SK-N-SH treated with all-trans-retinoic acid at 6 μM for 48 hours (cell line): Measurements from ENCODE around the gene PPP2R2C.

ENCODE experiments used
- ARNTL ChIP-seq: fragments of 450-650 bp; formaldehyde crosslinking; IDR thresholded peaks from 2 replicates; pipeline ENCODE4 v1.5.0; 2020; ENCODE audit warnings: low read depth, mild to moderate bottlenecking, moderate library complexity, borderline replicate concordance
- CREB5 ChIP-seq: fragments of 250-450 bp; sonication (Bioruptor Pico); IDR thresholded peaks from 2 replicates; pipeline ENCODE4 v1.5.1; 2020; ENCODE audit warnings: low read depth, mild to moderate bottlenecking, moderate library complexity
- CSRNP3 ChIP-seq: fragments of 250-450 bp; sonication (Bioruptor Pico); IDR thresholded peaks from 2 replicates; pipeline ENCODE4 v1.5.1; 2021; ENCODE audit warnings: mild to moderate bottlenecking, moderate library complexity
- ISL1 ChIP-seq: fragments of 250-450 bp; sonication (Bioruptor Pico); IDR thresholded peaks from 2 replicates; pipeline ENCODE4 v2.1.2; 2022; ENCODE audit warnings: mild to moderate bottlenecking, moderate library complexity
- OSR1 ChIP-seq: fragments of 250-450 bp; sonication (Bioruptor Pico); IDR thresholded peaks from 2 replicates; pipeline ENCODE4 v1.8.0; 2022; ENCODE audit warnings: moderate library complexity, mild to moderate bottlenecking, inconsistent platforms
- PATZ1 ChIP-seq: fragments of 250-450 bp; sonication (Bioruptor Pico); IDR thresholded peaks from 2 replicates; pipeline ENCODE4 v1.8.0; 2020; ENCODE audit warnings: mild to moderate bottlenecking, moderate library complexity, borderline replicate concordance
- PPARA ChIP-seq: fragments of 250-450 bp; sonication (Bioruptor Pico); IDR thresholded peaks from 2 replicates; pipeline ENCODE4 v1.5.0; 2020; ENCODE audit warnings: mild to moderate bottlenecking, borderline replicate concordance
- SNAI2 ChIP-seq: fragments of 250-450 bp; sonication (Bioruptor Pico); IDR thresholded peaks from 2 replicates; pipeline ENCODE4 v1.5.0; 2020; ENCODE audit warnings: mild to moderate bottlenecking, moderate library complexity
- TCF4 ChIP-seq: fragments of 250-450 bp; sonication (Bioruptor Pico); IDR thresholded peaks from 2 replicates; pipeline ENCODE4 v1.8.0; 2021; ENCODE audit warnings: mild to moderate bottlenecking, moderate library complexity, borderline replicate concordance
- TOX ChIP-seq: fragments of 250-450 bp; sonication (Bioruptor Pico); IDR thresholded peaks from 2 replicates; pipeline ENCODE4 v1.8.0; 2021; ENCODE audit warnings: mild to moderate bottlenecking, moderate library complexity, borderline replicate concordance
- ZFP3 ChIP-seq: fragments of 250-450 bp; sonication (Bioruptor Pico); IDR thresholded peaks from 2 replicates; pipeline ENCODE4 v1.5.0; 2020; ENCODE audit warnings: mild to moderate bottlenecking, moderate library complexity
- ZFP30 ChIP-seq: fragments of 450-650 bp; formaldehyde crosslinking; IDR thresholded peaks from 2 replicates; pipeline ENCODE4 v1.5.0; 2022; ENCODE audit warnings: mild to moderate bottlenecking, moderate library complexity
- ZNF70 ChIP-seq: fragments of 450-650 bp; formaldehyde crosslinking; IDR thresholded peaks from 2 replicates; pipeline ENCODE4 v1.5.0; 2020; ENCODE audit warnings: mild to moderate bottlenecking, moderate library complexity

- TF ChIP-seq SNAI2 (CRISPR knock-in tag) (no peak), ZFP30 (CRISPR knock-in tag) (no peak), ZFP3 (CRISPR knock-in tag) (no peak), CREB5 (no peak), PPARA (CRISPR knock-in tag) (no peak), TOX (no peak), ZNF70 (no peak), PATZ1 (CRISPR knock-in tag) (no peak), TCF4 (CRISPR knock-in tag) (no peak), OSR1 (CRISPR knock-in tag) (no peak), CSRNP3 (CRISPR knock-in tag) (no peak), ARNTL (CRISPR knock-in tag) (no peak), ISL1 (CRISPR knock-in tag) (no peak)
Observed at GRCh38 chr4:6442555-6442954, 29.9 kb downstream of the PPP2R2C start.
